HG02884 (cell line): ENCODE results near the gene MRPL10.
A peak's percentile ranks its signal among the peaks of the same experiment; 100 is the strongest.

ENCODE experiments used
- ATAC-seq: cut with Tn5 transposase; IDR thresholded peaks from one replicate; pipeline ENCODE4 v1.9.1; 2021; ENCODE audit warnings: mild to moderate bottlenecking, moderate library complexity; ENCODE audit not compliant: unreplicated experiment

MRPL10 gene

GRCh38 chr17:47840742-47841487 lies 9.6 kb upstream of the MRPL10 start, which contains the start of gene SCRN2:
SCRN2 (minus strand) TSS chr17:47841273; CDS start chr17:47840843, 430 bp downstream.
- no peak for ATAC-seq

DNA sequence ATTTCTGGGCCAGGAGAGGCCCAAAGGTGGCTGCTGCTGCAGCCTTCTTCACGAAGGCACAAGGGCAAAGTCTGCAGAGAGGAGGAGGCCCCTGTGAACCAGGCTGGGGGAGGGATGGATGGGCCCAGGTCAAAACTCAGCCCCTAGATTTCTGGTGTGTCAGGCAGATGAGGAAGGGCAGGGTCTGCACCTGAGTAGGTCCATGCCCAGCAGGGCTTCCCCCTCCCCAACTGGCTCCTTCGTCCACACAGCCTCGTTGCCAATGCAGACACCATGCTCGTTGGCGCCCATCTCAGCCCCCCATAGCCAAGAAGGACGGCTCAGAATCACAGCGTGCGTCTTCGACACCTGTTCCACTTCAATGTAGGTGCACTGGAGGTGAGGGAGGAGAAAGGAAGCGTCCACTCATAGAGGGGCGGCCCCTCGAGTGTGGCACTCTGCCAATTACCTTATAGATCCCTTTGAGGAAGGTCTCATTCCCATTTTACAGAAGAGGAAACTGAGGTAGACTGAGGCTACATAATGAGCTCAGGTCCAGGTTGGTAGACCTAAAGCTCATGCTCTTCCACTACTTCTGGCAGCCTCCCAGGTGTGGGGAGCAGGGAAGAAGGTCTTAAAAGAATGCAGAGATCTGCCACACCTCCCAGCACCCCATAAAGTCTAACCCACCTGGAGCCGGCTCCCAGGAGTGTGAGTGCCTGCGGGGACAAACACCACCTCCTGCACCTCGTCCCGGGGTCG lies 8.8 kb upstream of the MRPL10 start:
- ATAC-seq = no peak

- ATAC-seq = no peak
These were observed 7.7 kb upstream of the MRPL10 start for GRCh38 chr17:47839071-47839470.

DNA sequence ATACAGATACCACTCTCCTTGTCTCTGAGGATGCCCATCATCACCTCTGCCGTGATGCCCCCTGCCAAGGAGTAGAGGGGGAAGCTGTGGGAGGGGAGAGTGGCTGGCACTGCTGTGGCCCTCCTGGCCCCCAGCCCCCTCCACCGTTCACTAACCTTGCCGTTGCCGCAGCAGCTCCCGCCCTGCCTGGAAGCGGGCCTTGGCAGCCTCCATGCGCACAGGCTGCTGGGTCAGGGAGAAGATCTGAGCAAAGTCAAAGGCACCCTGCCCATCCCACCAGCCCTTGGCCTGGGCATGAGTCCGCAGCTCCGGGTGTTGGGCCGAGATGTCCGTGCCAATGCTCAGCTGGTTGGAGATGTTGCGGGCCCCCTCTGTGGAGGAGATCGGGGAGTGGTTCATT lies 7.3 kb upstream of the MRPL10 start:
- ATAC-seq = no peak

DNA sequence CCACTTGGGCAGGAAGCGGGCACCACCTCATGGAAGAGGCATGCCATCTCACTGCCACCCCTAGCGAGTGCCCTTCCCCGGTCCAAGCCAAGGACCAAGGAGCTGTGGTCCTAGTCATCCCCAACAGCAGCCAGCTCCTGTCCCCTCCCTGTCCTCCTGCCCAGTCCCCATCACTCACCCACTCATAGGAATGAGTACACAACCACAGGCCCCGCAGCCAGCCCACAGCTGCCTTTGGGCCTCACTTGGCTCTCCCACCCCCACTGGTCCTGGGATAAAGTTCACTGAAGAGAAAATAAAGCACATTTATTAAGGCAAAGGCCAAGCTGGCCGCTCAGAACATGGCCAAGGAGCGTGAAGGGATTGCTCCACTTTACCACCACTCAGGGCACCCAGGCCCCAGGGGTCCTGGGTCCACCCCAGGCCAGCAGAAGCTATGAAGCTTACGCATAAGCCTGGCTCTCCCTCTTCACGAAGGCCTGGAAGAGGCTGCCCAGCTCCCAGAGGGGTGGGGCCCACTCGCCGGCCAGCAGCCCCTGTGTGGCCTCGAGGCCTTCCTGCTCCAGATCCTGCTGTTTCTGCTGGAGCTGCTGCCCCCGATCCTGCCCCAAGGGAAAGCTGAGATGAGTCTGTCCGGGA lies 6.2 kb upstream of the MRPL10 start:
- no peak for ATAC-seq

DNA sequence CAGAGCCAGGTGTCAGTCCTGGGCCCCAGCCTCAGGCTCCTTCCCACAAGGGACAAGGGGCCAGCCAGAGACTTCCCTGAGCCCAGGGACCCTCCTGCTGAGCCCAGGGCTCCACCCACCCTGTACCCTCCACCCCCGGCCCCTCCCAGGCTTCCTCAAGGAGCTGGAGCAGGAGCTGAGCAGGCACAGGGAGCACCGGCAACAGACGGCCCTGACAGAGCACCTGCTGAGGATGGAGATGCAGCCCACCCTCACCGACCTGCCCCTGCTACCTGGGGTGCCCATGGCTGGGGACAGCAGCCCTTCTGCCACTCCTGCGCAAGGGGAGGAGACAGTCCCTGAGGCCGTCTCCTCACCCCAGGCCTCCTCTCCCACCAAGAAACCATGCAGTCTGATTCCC lies 5.3 kb upstream of the MRPL10 start:
- ATAC-seq = no peak

DNA sequence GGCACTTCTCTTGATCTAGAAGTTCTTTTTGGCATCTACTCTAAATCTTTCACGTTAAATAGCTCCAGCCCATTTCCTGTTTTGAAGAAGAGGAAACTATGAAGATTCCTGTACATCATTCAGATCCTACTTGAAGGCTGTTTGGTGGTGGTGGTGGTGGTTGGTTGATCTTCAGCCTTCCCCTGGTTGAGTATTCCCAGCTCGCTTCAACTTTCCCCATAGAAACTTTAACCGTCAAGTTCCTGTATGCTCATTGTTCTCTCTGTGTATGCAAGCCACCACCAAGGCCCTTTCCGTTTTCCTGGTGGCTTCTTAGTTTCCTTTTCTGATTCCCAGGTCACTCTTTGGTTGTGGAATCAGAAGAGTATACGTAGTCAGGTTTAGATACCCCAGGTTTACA lies 3.4 kb upstream of the MRPL10 start:
- ATAC-seq = no peak

- ATAC-seq = no peak
These were observed 590 bp upstream of the MRPL10 start for GRCh38 chr17:47831934-47832327.

DNA sequence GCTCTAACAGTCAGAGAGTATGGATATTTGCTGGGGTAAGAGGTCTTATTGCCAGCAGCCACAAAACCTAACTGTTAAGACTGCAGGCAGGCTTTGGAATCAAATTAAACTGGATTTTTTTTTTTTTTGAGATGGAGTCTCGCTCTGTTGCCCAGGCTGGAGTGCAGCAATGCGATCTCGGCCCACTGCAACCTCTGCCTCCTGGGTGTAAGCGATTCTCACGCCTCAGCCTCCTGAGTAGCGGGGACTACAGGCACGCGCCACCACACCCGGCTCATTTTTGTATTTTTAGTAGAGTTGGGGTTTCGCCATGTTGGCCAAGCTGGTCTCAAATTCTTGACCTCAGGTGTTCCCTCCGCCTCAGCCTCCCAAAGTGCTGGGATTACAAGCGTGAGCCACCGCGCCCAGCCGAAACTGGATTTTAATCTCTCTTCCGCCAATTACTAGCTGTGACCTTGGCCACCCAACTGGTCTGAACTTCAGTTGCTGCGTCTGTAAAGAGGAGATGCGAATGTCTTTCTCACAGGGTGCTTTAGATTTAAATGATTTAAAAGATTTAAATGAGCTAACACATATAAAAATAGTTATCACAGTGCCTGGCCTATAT lies 842 bp downstream of the MRPL10 start:
- ATAC-seq = no peak

GRCh38 chr17:47829870-47830269 lies 1.5 kb downstream of the MRPL10 start:
- ATAC-seq = no peak

DNA sequence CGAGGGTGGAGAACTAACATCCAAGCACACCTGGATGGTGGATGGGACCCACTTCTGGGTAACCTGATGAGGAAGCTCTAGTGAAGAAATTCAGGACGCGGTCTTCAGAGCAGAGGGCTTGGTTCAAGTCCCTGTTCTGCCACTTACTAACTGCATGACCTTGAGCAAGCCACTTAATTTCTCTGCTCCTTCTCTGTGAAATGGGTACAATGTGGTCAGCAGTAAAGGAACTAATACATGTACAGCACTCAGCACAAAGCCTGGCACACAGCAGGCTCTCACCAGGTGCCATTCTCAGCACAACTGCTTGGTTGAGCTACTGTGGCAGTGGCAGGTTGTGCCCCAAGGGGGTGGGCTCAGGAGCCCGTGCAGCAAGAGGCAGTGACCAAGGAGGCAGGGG lies 7.8 kb downstream of the MRPL10 start:
- no peak for ATAC-seq

- no peak for ATAC-seq
These were observed 8.6 kb downstream of the MRPL10 start for GRCh38 chr17:47822785-47823184.

- ATAC-seq = peak; percentile 78
These were observed 9.6 kb downstream of the MRPL10 start, which contains the start of gene OSBPL7 for GRCh38 chr17:47821424-47822391. OSBPL7 (minus strand) TSS chr17:47821794; CDS start chr17:47820278, 1,516 bp downstream.

- no peak for ATAC-seq
These were observed 10.3 kb downstream of the MRPL10 start for GRCh38 chr17:47821031-47821423.

DNA sequence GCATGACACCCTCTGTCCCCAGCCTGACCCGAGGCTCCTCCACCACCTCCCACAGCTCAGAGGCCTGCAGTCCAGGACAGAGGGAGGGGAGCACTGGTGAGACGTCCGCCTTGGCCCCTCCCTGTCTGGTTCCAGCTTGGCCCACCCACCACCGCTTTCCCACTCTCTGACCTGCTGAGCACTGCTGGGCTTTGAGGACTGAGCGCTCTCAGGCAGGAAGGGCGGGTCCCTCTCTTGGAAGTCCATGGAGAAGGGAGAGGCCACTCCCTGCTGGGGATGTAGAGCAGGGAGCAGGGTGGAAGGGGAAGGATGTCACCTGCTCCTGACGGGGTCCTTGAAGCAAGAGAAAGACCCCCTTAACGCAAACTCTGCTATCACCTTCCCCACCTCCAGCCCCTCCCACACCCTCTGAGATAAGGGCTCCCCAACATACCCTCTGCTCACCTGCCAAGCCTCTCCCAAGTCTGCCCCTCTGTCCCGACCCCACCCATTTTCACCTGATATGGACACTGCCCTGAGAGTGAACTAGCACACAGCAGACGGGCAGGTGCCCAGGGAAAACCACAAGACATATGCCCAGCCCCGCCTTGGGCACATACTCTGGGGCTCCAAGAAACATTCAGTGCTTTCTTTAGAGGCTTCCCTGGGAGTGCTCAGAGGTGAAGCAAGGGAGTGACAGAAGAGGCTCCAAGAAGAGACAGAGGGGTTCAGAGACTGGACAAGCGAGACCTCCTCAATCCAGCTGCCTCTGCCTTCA lies 11.1 kb downstream of the MRPL10 start:
- no peak for ATAC-seq

DNA sequence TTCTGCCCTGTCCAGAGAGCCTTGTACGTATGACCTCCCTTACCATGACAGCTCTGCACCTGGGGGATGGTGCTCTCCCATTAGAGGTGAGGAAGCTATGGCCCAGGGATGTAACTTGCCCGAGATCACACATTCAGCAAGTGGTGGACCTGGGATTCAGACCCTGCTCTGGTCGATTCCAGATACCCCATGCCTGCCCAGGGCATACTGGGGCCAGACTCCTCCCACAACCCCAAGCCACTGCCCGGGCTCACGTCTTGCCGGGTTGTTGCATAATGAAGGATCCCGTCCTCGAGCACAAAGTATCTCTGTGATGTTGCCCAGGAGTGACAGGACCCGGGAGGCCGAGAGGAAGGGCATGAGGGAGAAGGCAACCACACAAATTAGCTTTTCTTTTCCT lies 11.9 kb downstream of the MRPL10 start:
- ATAC-seq = no peak

GRCh38 chr17:47818002-47818695 lies 13.2 kb downstream of the MRPL10 start:
- ATAC-seq = no peak

GRCh38 chr17:47816947-47817346 lies 14.4 kb downstream of the MRPL10 start:
- no peak for ATAC-seq
